HPDE6-E6E7 (cell line): ENCODE results near the gene CENATAC.
"Not testable (repeated sequence)": the region's sequence is repeated elsewhere in the genome, so short reads cannot be mapped to it uniquely, and the experiment has no call there.

ENCODE experiments used
- DNase-seq: peaks from one replicate; pipeline ENCODE4 v3.0.0; 2011; ENCODE audit warnings: missing footprints; ENCODE audit errors: extremely low spot score

The CENATAC gene

GRCh38 chr11:118997627-118998387 lies at the start of gene CENATAC:
Gene CENATAC, plus strand, starts transcription at chr11:118998138. Its CDS starts 60 bp downstream, at chr11:118998198.
- peak; percentile 97 for DNase-seq

GRCh38 chr11:118953265-118953664 lies 44.7 kb upstream of the CENATAC start:
- DNase-seq, result no peak

- DNase-seq, result not testable (repeated sequence)
Observed at GRCh38 chr11:118953976-118954375, 44.0 kb upstream of the CENATAC start.

- peak; percentile 95 for DNase-seq
Observed at GRCh38 chr11:118956094-118956846, 41.7 kb upstream of the CENATAC start, which contains the start of gene UPK2. Gene UPK2, plus strand, starts transcription at chr11:118956298. Its CDS starts 53 bp downstream, at chr11:118956351.

- no peak for DNase-seq
Observed at GRCh38 chr11:118956847-118957469, 41.0 kb upstream of the CENATAC start.

GRCh38 chr11:118957549-118957948 lies 40.4 kb upstream of the CENATAC start:
- no peak for DNase-seq

GRCh38 chr11:118957968-118958367 lies 40.0 kb upstream of the CENATAC start:
- DNase-seq, result no peak

GRCh38 chr11:118958577-118958976 lies 39.4 kb upstream of the CENATAC start:
- DNase-seq, result no peak

- no peak for DNase-seq
Observed at GRCh38 chr11:118961189-118961588, 36.7 kb upstream of the CENATAC start.

- no peak for DNase-seq
Observed at GRCh38 chr11:118961591-118961990, 36.3 kb upstream of the CENATAC start.

GRCh38 chr11:118969508-118969907 lies 28.4 kb upstream of the CENATAC start:
- not testable (repeated sequence) for DNase-seq

GRCh38 chr11:118971646-118972045 lies 26.3 kb upstream of the CENATAC start, which contains the start of gene FOXR1:
Gene FOXR1, plus strand, starts transcription at chr11:118971761. Its CDS starts 171 bp downstream, at chr11:118971932.
- DNase-seq, result no peak

GRCh38 chr11:118973985-118974384 lies 24.0 kb upstream of the CENATAC start:
- no peak for DNase-seq

- no peak for DNase-seq
Observed at GRCh38 chr11:118975771-118976709, 21.9 kb upstream of the CENATAC start.

- DNase-seq, result no peak
Observed at GRCh38 chr11:118979434-118979833, 18.5 kb upstream of the CENATAC start.

GRCh38 chr11:118980191-118980881 lies 17.6 kb upstream of the CENATAC start:
- no peak for DNase-seq

- not testable (repeated sequence) for DNase-seq
Observed at GRCh38 chr11:118984337-118984736, 13.6 kb upstream of the CENATAC start.

GRCh38 chr11:118984825-118985224 lies 13.1 kb upstream of the CENATAC start:
- no peak for DNase-seq

- peak; percentile 63 for DNase-seq
Observed at GRCh38 chr11:118988280-118988679, 9.7 kb upstream of the CENATAC start.

GRCh38 chr11:118991486-118992038 lies 6.4 kb upstream of the CENATAC start:
- DNase-seq, result not testable (repeated sequence)
